Measurements from ENCODE around the gene PARP6.

GRCh38 chr15:72227720-72228119, 44.6 kb downstream of the PARP6 start:
- TF ChIP-seq POLR2A (IDR thresholded peaks at IDR 0.05; ENCODE audit: low read depth, low read length) (no peak), POLR2AphosphoS5 (IDR thresholded peaks at IDR 0.05; ENCODE audit: low read depth, low read length) (no peak), TAF1 (IDR thresholded peaks at IDR 0.05; ENCODE audit: low read depth, low read length) (no peak)
